HG02981 (cell line): ENCODE measurements around the gene SNF8.
"Not testable (repeated sequence)": the region's sequence is repeated elsewhere in the genome, so short reads cannot be mapped to it uniquely, and the experiment has no call there.

ENCODE experiments used
- ATAC-seq: cut with Tn5 transposase; IDR thresholded peaks from one replicate; pipeline ENCODE4 v1.9.1; 2021; ENCODE audit warnings: mild to moderate bottlenecking, moderate library complexity; ENCODE audit not compliant: unreplicated experiment

SNF8 gene, protein sequence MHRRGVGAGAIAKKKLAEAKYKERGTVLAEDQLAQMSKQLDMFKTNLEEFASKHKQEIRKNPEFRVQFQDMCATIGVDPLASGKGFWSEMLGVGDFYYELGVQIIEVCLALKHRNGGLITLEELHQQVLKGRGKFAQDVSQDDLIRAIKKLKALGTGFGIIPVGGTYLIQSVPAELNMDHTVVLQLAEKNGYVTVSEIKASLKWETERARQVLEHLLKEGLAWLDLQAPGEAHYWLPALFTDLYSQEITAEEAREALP

DNA sequence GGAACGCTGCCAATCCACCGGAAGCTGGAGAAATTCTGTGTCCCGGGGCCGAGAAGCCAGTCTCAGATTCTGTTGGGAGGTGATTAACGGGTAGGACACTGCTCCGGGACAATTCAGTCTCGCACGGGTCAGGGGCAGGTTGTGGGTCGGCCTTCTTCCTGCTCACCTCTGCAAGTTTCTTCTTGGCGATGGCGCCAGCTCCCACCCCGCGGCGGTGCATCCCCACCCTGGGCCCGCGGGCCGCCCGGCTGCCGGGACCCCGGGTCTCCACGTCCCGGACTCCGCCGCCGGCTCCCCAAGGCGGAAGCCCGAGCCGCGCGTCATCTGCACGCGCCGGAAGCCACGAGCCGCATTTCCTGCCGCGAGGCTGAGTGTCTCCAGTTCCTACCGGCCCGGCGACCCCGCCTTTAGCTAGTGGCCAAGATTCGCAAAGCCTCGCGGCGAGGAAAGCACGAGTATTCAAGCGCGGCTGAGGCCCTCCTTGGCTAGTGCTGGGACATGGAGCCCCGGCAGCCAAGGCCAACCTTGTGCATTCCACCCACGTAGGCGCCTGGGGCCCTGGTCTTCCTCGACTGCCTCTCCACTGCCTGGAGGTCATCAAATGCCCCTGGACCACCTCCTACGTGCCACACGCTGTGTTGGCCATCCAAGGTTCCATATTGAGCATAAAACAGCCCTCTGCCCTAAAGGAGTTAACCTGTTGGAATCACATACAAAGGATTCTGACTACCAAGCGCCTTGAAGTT is at the start of gene SNF8:
SNF8 (minus strand) TSS at position 328 of the 746 bp plus-strand sequence; CDS start at position 220, 108 bp downstream.
- peak; percentile 79 for ATAC-seq

DNA sequence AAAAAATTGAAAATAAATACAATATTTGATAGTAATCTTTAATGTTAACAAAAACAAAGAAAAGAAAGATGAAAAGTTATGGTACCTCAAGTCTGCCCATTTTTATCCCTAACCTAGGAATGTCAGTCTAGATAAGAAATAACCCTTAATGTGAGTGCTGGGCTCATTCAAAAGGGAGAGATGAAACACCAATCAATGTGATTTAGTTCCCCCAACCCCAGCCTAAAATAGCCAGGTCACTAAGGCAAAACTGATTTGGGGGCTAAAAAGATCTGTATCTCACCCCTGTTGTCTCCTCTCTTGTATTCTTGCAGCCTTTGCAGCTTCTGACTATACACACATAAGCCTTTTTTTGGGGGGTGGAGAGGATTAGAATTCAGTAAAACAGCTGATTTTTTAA is 49.3 kb upstream of the SNF8 start:
- no peak for ATAC-seq

DNA sequence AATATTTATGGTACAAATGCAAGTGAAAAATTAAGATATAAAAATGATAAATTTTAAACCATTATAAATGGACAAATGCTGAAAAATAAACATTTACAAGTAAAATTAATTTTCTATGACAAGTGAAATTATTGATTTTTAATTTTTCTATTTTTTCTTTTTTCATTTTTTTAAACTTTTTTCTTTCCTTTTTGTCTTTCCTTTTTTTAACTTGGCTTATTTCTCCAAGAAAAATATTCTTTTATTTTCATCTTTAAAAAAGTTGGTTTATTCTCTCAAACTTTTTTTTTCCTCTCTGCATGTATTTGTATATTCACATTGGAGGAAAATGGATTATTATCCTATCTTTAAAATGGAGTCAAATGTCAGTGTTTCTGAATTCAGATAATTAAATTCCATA is 48.7 kb upstream of the SNF8 start:
- ATAC-seq, result no peak

DNA sequence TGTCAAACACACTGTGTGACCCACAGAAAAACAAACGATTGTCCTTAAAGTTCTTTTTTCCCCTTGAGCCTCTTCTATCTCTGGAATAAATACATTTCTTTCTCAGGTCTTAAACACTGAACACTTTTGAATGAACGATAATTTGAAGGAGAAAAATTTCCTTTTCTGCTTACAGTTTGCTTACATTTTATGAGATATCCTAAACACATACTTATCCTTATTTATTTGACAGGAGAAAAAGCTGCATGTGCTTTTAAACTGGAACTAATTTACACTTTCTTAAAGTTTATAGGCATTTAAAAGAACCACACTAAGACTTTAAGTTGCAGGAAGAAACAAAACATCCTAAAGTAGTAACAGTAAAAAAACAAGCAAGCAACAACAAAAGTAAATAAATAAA is 47.8 kb upstream of the SNF8 start:
- ATAC-seq, result no peak

DNA sequence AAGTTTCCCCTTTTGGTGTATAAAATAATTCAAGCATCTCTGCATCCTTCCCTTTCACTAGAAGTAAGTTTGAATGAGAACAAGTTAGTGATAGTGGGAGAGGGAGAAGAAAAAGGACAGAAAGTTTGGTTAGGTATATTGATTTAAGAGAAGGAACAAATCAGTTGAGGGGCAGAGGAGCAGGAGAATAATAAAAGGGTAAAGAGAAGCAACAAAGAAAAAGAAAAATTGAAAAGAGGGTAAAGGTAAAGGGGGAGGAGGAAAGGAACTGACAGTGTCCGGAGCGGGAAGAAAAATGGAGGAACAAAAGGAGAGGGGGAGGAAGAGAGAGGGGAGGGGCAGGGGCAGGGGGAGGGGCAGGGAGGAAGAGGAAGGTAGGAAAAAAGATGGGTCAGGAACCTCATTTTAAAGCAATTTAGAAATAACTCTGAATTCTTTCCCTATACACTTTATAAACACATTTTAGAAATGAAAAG is 46.3 kb upstream of the SNF8 start:
- ATAC-seq, result no peak

DNA sequence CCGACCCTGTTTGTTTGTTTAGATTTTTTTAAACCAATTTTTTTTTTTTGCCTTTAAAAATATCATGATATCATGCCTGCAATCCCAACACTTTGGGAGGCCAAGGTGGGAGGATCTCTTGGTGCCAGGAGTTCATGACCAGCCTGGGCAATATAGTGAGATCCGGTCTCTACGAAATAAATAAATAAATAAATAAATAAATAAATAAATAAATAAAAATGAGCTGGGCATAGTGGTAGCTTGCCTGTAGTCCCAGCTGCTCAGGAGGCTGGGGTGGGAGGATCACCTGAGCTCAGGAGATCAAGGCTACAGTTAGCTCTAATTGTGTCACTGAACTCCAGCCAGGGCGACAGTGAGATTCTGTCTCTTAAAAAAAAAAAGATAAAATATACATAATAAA is 44.5 kb upstream of the SNF8 start:
- no peak for ATAC-seq

DNA sequence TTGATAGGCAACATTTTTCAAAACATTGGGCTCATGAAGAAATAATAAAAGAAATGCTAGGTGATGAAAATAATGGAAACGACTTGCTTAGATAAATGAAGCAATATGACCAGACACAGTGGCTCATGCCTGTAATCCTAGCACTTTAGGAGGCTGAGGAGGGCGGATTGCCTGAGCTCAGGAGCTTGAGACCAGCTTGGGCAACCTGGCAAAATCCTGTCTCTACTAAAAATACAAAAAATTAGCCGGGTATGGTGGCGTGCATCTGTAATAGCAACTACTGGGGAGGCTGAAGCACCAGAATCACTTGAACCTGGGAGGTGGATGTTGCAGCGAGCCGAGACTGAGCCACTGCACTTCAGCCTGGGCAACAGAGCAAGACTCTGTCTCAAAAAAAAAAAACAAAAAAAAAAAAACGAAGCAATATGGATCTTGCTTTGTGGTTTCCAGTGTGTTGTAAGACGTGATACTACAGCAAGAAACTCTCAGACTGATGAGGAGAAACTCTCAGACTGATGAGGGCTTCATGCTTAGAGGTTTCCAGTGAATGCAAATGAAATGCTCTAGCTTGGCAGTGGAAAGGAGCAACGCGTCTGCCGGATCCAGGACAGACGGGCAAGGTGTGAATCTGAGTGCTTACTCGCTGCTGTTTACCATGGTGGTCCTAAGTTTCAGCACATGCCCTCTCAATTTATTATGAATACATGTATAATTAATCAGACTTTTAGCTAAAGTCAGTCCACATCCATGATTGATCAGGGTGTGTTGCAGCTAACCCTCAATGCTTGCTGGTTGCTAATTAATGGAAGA is 41.0 kb upstream of the SNF8 start:
- no peak for ATAC-seq

DNA sequence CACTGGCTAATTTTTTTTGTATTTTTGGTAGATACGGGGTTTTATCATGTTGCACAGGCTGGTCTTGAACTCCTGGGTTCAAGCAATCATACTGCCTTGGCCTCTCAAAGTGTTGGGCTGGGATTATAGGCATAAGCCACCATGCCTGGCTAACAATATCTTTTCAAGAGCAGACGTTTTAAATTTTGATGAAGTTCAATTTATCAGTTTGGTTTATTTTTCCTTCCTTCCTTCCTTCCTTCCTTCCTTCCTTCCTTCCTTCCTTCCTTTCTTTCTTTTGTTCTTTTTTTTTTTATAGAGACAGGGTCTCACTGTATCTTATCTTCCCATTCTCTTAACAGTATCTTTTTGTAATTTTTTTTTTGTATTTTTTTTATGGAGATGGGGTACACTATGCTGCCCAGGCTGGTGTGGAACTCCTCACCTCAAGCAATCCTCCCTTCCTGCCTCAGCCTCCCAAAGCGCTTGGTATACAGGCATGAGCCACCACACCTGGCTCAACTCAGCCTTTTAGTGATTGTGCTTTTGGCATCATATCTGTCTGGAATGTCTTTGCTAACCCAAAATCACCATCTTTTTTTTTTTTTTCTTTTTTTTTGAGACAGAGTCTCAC is 37.4 kb upstream of the SNF8 start:
- ATAC-seq, result no peak

DNA sequence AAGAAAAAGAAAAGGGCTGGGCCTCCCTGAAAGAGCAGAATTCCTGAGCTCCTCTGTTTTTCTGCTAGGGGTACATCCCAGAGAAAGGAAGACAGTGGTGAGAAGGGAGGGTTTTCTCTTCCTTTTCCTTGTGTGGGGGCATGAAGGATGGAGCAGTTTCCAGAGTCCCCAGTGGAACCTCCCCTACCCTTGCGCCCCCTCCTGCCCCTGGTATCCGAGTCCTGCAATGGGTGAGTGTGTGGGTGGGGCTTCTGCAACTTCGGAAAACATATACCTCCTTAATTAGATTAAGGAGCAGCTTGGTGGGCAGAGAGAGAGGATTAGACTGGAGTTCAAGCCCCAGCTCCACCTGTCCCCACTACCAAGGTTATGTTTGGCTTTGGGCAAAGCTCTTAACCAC is 29.2 kb upstream of the SNF8 start:
- ATAC-seq, result no peak

DNA sequence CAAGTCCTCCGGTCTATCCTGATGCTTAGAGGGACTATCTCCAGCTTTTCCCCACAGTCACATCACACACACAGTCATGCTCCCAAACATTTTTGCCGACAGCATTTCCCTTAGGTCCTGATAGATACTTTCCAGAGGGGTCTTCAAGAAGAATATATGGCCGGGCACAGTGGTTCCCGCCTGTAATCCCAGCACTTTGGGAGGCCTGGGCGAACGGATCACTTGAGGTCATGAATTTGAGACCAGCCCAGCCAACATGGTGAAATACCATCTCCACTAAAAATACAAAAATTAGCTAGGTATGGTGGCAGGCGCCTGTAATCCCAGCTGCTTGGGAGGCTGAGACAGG is 28.1 kb upstream of the SNF8 start:
- ATAC-seq, result no peak

DNA sequence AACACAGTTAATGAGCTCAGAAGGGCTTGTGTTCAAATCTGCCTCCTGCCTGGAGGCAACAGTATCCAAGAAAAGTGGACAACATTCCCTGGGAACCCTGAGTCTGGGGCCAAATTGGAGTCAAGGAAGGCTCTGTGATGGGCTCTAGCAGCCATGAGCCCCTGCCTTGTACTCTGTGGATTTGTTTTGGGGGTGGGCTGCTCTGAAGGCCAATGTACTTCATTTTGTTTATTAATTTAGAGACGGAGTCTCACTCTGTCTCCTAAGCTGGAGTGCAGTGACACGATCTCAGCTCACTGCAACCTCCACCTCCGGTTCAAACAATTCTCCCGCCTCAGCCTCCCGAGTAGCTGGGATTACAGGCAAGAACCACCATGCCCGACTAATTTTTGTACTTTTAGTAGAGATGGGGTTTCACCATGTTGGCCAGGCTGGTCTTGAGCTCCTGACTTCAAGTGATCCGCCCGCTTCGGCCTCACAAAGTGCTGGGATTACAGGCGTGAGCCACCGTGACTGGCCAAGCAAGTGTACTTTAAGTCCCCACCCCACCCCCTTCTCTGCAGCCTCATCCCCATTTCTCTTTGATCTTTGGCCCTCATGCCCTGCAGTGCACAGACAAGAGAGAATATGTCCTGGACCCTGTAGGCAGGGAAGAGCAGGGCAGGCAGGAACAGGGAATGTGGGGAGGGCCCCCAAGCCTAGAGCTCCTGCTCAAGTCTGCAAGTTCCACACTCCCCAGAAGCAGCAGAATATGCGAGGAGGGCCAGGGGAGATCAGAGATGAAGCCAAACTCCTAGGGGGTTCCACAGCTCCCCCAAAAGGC is 26.4 kb upstream of the SNF8 start:
- ATAC-seq, result no peak

DNA sequence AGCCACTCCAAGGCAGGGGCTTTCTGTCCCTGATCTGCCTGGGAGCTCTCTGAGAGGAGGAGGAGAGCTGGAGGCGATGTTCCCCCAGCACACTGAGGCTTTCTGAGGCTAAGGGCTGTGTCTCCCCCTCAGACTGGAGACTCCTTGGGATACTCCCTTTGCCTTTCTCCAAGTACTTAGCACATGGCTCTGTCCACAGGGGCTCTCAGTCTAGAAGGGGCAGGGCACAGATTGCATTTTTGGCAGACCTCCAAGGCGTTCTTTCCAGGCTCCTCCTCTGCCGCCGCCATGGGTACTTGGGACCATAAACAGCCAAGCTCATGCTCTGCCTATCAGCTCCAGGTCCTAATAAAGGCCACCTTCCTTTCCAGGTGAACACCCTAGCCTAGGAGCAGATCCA is 25.6 kb upstream of the SNF8 start:
- no peak for ATAC-seq

DNA sequence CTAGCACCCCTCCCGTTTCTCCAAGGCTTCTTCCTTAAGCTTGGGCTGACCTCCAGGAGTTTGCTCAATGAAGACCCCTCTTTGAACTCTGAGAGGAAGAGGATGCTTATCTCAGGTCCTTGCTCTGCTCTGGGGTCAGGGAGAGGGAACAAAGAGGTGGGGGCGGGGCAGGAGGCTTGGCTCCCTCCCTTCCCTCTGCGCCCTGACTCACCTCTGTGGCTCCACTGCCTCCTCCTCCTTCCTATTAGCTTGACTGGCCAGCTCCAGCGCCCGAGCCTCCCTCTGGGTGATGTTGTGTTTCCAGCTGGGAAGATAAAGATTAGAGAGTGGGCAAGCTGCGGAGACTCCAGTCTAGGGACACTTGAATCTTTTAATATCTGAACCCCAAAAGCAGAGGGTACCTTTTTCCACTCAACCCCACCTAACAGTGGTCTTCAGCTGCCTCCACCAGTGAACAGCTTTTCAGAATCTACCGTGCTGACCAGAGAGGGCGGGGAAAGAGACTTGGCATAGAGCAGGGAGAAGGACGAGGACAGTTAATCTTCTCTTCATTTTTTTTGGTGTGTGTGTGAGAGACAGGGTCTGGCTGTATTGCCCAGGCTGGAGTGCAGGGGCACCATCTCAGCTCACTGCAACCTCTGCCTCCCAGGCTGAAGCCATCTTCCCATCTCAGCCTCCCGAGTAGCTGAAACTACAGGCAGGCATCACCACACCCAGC is 17.0 kb upstream of the SNF8 start:
- ATAC-seq, result no peak

DNA sequence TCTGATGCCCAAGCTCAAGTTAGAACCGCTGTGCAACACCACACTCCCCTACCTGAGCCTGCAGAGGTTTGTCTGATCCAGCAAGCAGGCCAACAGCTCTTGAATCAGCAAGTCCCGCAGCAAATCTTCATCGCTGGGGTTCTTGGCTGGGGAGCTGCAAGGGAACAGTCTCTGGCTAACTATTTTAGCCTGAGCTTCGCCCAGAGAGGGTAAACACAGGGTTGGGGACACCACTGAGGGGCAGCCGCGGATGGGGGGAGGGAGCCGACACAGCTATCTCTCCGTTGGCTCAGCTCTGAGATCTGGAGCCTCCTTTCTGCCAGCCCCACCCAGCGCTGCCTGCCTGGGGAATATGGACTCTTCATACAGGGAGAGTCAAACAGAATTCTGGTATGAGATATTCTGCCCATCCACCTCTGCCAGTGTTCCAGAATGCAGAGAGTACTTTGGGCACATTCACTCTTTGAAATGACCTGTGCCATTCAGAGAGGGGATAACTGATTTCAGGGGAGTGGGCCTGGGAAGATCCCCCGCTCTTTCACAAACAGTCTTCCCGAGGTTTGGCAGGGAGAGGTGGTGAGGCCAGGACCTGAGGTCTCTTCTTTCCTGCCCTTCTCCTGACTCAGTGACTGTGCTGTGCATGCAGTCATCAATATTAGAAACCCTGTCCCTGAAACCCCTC is 16.3 kb upstream of the SNF8 start:
- no peak for ATAC-seq

DNA sequence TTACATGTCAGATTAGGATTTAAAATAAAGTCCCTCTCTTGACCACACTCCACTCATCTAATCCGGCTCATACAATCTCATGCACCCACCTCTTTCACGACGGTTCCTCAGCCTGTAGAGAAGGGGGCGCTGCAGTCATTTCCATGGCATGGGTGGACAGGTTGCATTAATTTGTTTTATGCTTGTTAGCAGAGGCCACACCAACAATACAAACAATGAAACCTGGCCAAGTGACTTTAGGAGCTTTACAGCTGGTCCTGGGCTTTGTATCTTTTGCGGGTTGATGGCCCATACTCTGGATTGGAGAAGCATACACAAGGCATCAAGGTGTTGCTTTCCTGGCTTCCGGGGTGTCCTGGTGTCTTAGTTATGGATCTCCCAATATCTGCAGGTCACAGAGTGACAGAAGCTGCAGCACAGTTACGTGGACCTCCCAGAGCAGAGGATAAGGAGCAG is 9.7 kb upstream of the SNF8 start:
- no peak for ATAC-seq

DNA sequence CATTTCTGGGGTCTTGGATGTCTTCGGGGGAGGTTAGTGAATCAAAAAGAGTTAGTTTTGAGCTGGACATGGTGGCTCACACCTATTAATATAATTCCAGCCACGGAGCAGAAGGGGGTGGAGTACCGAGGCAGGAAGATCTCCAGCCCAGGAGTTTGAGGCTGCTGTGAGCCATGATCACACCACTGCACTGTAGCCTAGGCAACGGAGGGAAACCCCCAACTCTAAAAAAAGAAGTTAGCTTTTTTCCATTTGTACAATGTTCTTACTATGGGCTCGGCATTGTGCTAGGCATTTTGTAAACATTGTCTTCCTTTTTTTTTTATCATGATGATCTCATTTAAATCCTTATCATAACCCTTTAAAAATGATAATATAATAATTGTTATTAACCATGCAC is 8.3 kb upstream of the SNF8 start:
- ATAC-seq, result no peak

DNA sequence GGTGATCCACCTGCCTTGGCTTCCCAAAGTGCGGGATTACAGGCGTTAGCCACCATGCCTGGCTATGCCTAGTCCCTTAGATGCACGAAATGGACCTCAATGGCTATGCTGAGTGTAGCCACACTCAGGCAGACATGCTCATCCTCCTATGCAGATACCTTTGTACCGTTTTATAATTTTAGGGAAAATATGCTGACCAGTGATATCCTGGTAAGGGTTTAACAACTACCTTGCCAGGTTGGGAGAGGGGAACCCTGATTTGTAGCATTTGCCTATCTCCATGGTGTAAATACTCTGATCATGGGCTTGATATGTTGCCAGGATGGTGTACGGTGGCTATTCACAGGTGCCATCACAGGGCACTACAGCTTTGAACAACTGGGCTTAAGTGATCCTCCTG is 6.9 kb upstream of the SNF8 start:
- ATAC-seq, result no peak

DNA sequence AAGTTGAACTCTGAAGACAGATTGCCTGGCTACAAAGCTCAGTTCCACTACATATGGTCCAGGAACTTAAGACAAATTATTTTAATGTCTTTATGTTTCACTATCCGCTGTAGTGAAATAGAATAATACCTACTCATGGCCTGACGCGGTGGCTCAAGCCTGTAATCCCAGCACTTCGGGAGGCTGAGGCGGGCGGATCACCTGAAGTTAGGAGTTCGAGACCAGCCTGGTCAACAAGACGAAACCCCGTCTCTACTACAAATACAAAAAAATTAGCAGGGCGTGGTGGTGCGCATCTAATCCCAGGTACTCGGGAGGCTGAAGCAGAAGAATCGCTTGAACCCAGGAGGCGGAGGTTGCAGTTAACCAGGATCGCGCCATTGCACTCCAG is 614 bp upstream of the SNF8 start:
- not testable (repeated sequence) for ATAC-seq

DNA sequence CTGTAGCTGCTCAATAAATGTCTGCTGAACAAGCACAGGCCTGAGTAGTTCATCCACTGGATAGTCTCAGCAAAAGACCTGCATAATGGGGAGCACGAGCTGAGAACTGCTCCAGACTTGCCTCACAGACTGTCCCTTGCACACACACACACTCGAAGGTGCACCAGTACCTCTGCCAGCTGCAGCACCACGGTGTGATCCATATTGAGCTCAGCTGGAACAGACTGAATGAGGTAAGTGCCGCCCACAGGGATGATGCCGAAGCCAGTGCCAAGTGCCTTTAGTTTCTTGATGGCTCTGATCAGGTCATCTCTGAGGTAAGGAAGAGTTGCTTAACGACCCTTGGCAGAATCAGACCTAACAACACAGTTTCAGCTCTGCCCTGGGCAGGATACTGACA is 11.6 kb downstream of the SNF8 start:
- ATAC-seq, result no peak
